ENCODE data around the gene CD164L2.

The CD164L2 gene

GRCh38 chr1:27377760-27378495 lies 5.2 kb downstream of the CD164L2 start:
- no peak overlapping the region for H3K4me2 ChIP-seq (ENCODE audit: low read length)
- TF ChIP-seq, protein P1, sequence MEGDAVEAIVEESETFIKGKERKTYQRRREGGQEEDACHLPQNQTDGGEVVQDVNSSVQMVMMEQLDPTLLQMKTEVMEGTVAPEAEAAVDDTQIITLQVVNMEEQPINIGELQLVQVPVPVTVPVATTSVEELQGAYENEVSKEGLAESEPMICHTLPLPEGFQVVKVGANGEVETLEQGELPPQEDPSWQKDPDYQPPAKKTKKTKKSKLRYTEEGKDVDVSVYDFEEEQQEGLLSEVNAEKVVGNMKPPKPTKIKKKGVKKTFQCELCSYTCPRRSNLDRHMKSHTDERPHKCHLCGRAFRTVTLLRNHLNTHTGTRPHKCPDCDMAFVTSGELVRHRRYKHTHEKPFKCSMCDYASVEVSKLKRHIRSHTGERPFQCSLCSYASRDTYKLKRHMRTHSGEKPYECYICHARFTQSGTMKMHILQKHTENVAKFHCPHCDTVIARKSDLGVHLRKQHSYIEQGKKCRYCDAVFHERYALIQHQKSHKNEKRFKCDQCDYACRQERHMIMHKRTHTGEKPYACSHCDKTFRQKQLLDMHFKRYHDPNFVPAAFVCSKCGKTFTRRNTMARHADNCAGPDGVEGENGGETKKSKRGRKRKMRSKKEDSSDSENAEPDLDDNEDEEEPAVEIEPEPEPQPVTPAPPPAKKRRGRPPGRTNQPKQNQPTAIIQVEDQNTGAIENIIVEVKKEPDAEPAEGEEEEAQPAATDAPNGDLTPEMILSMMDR (IDR thresholded peaks at IDR 0.05), result no peak
- H3K79me2 ChIP-seq, result no peaks in the 10 kb centered on the region
- no peak overlapping the region for H3K4me3 ChIP-seq (ENCODE audit: low read depth, low read length)
- H3K9me3 ChIP-seq (ENCODE audit: control insufficient read depth, low read length), result no peaks in the 10 kb centered on the region
- H3K9ac ChIP-seq, result no peak overlapping the region
- no peaks in the 10 kb centered on the region for H3K36me3 ChIP-seq (ENCODE audit: control insufficient read depth, insufficient read depth, low read length)
- H3K27ac ChIP-seq, result no peak overlapping the region
- no peaks in the 10 kb centered on the region for H3K4me1 ChIP-seq
- no peak overlapping the region for H2AFZ ChIP-seq
- no peaks in the 10 kb centered on the region for H3K27me3 ChIP-seq (ENCODE audit: control insufficient read depth, insufficient read depth, low read length)

- Histone ChIP-seq H3K4me3 (ENCODE audit: low read depth, low read length) (no peak within 1 kb of the TSS), H3K27ac (peak within 1 kb of the TSS; percentile 11), H3K9me3 (ENCODE audit: control insufficient read depth, low read length) (no peaks in the 10 kb centered on the region), H3K4me1 (no peaks in the 10 kb centered on the region), H3K9ac (no peak within 1 kb of the TSS), H3K36me3 (ENCODE audit: control insufficient read depth, insufficient read depth, low read length) (no peaks in the 10 kb centered on the region), H2AFZ (no peak within 1 kb of the TSS), H3K4me2 (ENCODE audit: low read length) (no peak within 1 kb of the TSS), H3K27me3 (ENCODE audit: control insufficient read depth, insufficient read depth, low read length) (no peaks in the 10 kb centered on the region), H3K79me2 (no peaks in the 10 kb centered on the region)
- TF ChIP-seq, protein P1 (IDR thresholded peaks at IDR 0.05), result no peak
Measured at GRCh38 chr1:27374362-27375086, 8.6 kb downstream of the CD164L2 start, which contains the start of gene FCN3. TSS of gene FCN3 (minus strand) at chr1:27374824. CDS start at chr1:27374818, 6 bp downstream.

- no peak overlapping the region for H3K9ac ChIP-seq
- H3K27me3 ChIP-seq (ENCODE audit: control insufficient read depth, insufficient read depth, low read length), result no peaks in the 10 kb centered on the region
- H3K79me2 ChIP-seq, result no peaks in the 10 kb centered on the region
- no peaks in the 10 kb centered on the region for H3K36me3 ChIP-seq (ENCODE audit: control insufficient read depth, insufficient read depth, low read length)
- no peaks in the 10 kb centered on the region for H3K9me3 ChIP-seq (ENCODE audit: control insufficient read depth, low read length)
- H2AFZ ChIP-seq, result no peak overlapping the region
- H3K27ac ChIP-seq, result no peak overlapping the region
- no peak overlapping the region for H3K4me2 ChIP-seq (ENCODE audit: low read length)
- TF ChIP-seq, protein P1 (IDR thresholded peaks at IDR 0.05), result no peak
- H3K4me3 ChIP-seq (ENCODE audit: low read depth, low read length), result no peak overlapping the region
- H3K4me1 ChIP-seq, result no peaks in the 10 kb centered on the region
Measured at GRCh38 chr1:27372808-27373690, 10.1 kb downstream of the CD164L2 start.

- Histone ChIP-seq H3K36me3 (ENCODE audit: control insufficient read depth, insufficient read depth, low read length) (no peaks in the 10 kb centered on the region), H3K9ac (no peak overlapping the region), H3K4me3 (ENCODE audit: low read depth, low read length) (no peak overlapping the region), H3K4me2 (ENCODE audit: low read length) (no peak overlapping the region), H3K9me3 (ENCODE audit: control insufficient read depth, low read length) (no peaks in the 10 kb centered on the region), H3K27me3 (ENCODE audit: control insufficient read depth, insufficient read depth, low read length) (no peaks in the 10 kb centered on the region), H3K4me1 (no peaks in the 10 kb centered on the region), H3K27ac (no peak overlapping the region), H3K79me2 (no peaks in the 10 kb centered on the region), H2AFZ (no peak overlapping the region)
- TF ChIP-seq, protein P1 (IDR thresholded peaks at IDR 0.05), result no peak
Measured at GRCh38 chr1:27372022-27372807, 10.9 kb downstream of the CD164L2 start.
